H9 (cell line): ENCODE measurements around the gene EIF4E3. TPM values are rescaled to one million over a fixed set of nuclear protein-coding genes. Genes with fewer than 3 reads are reported as not detected.

Source experiments
- DNase-seq: peaks from one replicate; pipeline ENCODE4 v3.0.0-alpha.2; 2017
- H2AFZ ChIP-seq: one replicate; pipeline ENCODE4 v1.6.1; 2013; ENCODE audit warnings: mild to moderate bottlenecking, low read length, control low read depth, moderate library complexity
- H2AK5ac ChIP-seq: 2 replicates; pipeline ENCODE4 v1.6.1; 2013; ENCODE audit warnings: low read length, control low read depth, mixed read lengths; ENCODE audit not compliant: insufficient read length
- H2BK120ac ChIP-seq: one replicate; pipeline ENCODE4 v1.6.1; 2013; ENCODE audit warnings: low read depth, mild to moderate bottlenecking, low read length, control low read depth, inconsistent platforms; ENCODE audit not compliant: poor library complexity, severe bottlenecking
- H2BK12ac ChIP-seq: 2 replicates; pipeline ENCODE4 v1.6.1; 2013; ENCODE audit warnings: low read length, control low read depth, mixed read lengths, low read depth; ENCODE audit not compliant: insufficient read length
- H2BK15ac ChIP-seq: 2 replicates; pipeline ENCODE4 v1.6.1; 2013; ENCODE audit warnings: low read depth, low read length, control low read depth
- H2BK20ac ChIP-seq: one replicate; pipeline ENCODE4 v1.6.1; 2013; ENCODE audit warnings: low read depth, mild to moderate bottlenecking, low read length, control low read depth, inconsistent platforms; ENCODE audit not compliant: poor library complexity, severe bottlenecking
- H2BK5ac ChIP-seq: 2 replicates; pipeline ENCODE4 v1.6.1; 2013; ENCODE audit warnings: low read length, control low read depth, mixed read lengths; ENCODE audit not compliant: insufficient read length
- H3K14ac ChIP-seq: 2 replicates; pipeline ENCODE4 v1.6.1; 2013; ENCODE audit warnings: low read length, control low read depth; ENCODE audit not compliant: insufficient read depth
- H3K18ac ChIP-seq: 2 replicates; pipeline ENCODE4 v1.6.1; 2013; ENCODE audit warnings: low read depth, mild to moderate bottlenecking, mixed read lengths, low read length, control low read depth; ENCODE audit not compliant: insufficient read length
- H3K23ac ChIP-seq: 2 replicates; pipeline ENCODE4 v1.6.1; 2013; ENCODE audit warnings: low read length, control low read depth, mixed read lengths, low read depth; ENCODE audit not compliant: insufficient read length
- H3K23me2 ChIP-seq: 2 replicates; pipeline ENCODE4 v1.6.1; 2013; ENCODE audit warnings: low read depth, mild to moderate bottlenecking, mixed read lengths, low read length, control low read depth; ENCODE audit not compliant: insufficient read length, poor library complexity, severe bottlenecking
- H3K27ac ChIP-seq: 2 replicates; pipeline ENCODE4 v1.5.1; 2013; ENCODE audit warnings: low read length, control low read depth, mixed read lengths, low read depth; ENCODE audit not compliant: insufficient read length
- H3K27me3 ChIP-seq: 2 replicates; pipeline ENCODE4 v1.6.1; 2013; ENCODE audit warnings: low read length, control low read depth, inconsistent platforms; ENCODE audit not compliant: insufficient read depth
- H3K4ac ChIP-seq: 2 replicates; pipeline ENCODE4 v1.6.1; 2013; ENCODE audit warnings: low read depth, mild to moderate bottlenecking, control low read depth, inconsistent platforms, low read length, moderate library complexity
- H3K4me1 ChIP-seq: 2 replicates; pipeline ENCODE4 v1.6.1; 2013; ENCODE audit warnings: low read length, control low read depth, inconsistent platforms; ENCODE audit not compliant: insufficient read depth
- H3K4me2 ChIP-seq: 2 replicates; pipeline ENCODE4 v1.6.1; 2013; ENCODE audit warnings: low read length, control low read depth, mixed read lengths; ENCODE audit not compliant: insufficient read length, insufficient read depth
- H3K56ac ChIP-seq: 2 replicates; pipeline ENCODE4 v1.6.1; 2013; ENCODE audit warnings: low read depth, mild to moderate bottlenecking, mixed read lengths, low read length, control low read depth; ENCODE audit not compliant: insufficient read length
- H3K79me1 ChIP-seq: 2 replicates; pipeline ENCODE4 v1.6.1; 2013; ENCODE audit warnings: low read depth, mild to moderate bottlenecking, moderate library complexity, low read length, control low read depth, inconsistent platforms; ENCODE audit not compliant: insufficient read depth, poor library complexity, severe bottlenecking
- H3K79me2 ChIP-seq: 2 replicates; pipeline ENCODE4 v1.6.1; 2013; ENCODE audit warnings: low read length, control low read depth, inconsistent platforms; ENCODE audit not compliant: insufficient read depth
- H3K9ac ChIP-seq: 2 replicates; pipeline ENCODE4 v1.6.1; 2013; ENCODE audit warnings: low read length, control low read depth, mixed read lengths; ENCODE audit not compliant: insufficient read length; ENCODE audit errors: extremely low read depth
- H3K9me3 ChIP-seq: one replicate; pipeline ENCODE4 v1.6.1; 2013; ENCODE audit warnings: low read depth, low read length, inconsistent platforms; ENCODE audit not compliant: control insufficient read depth
- H3T11ph ChIP-seq: one replicate; pipeline ENCODE4 v1.6.1; 2013; ENCODE audit warnings: mild to moderate bottlenecking, low read length, control low read depth, inconsistent platforms
- H4K20me1 ChIP-seq: one replicate; pipeline ENCODE4 v1.6.1; 2013; ENCODE audit not compliant: control insufficient read depth, insufficient read length, insufficient read depth
- H4K5ac ChIP-seq: 2 replicates; pipeline ENCODE4 v1.6.1; 2013; ENCODE audit warnings: low read depth, mild to moderate bottlenecking, mixed read lengths, low read length, control low read depth; ENCODE audit not compliant: insufficient read length
- H4K8ac ChIP-seq: replicated peaks from 2 replicates; pipeline ENCODE4 v1.6.1; 2013; ENCODE audit warnings: low read length, control low read depth, mixed read lengths, low read depth; ENCODE audit not compliant: insufficient read length
- H4K91ac ChIP-seq: 2 replicates; pipeline ENCODE4 v1.6.1; 2013; ENCODE audit warnings: low read depth, mild to moderate bottlenecking, moderate library complexity, mixed read lengths, low read length, control low read depth; ENCODE audit not compliant: insufficient read length
- H3K27ac Mint-ChIP-seq, 3 experiments: 2 replicates in 2 of 3; 3 replicates in 1 of 3; pipeline ENCODE4 v1.8.0; 2020 to 2021; ENCODE audit warnings: mixed read lengths in 3 of 3, mild to moderate bottlenecking in 1 of 3, moderate library complexity in 1 of 3
- H3K27me3 Mint-ChIP-seq: 2 replicates; pipeline ENCODE4 v1.8.0; 2021; ENCODE audit warnings: low read depth, mild to moderate bottlenecking, moderate library complexity, mixed read lengths
- H3K36me3 Mint-ChIP-seq, 3 experiments: 2 replicates in 2 of 3; 3 replicates in 1 of 3; pipeline ENCODE4 v1.8.0; 2020 to 2021; ENCODE audit warnings: low read depth in 3 of 3, mixed read lengths in 3 of 3; ENCODE audit not compliant: insufficient read depth in 1 of 3
- H3K4me1 Mint-ChIP-seq, 2 experiments: 2 replicates each; pipeline ENCODE4 v1.8.0; 2020; ENCODE audit warnings: mixed read lengths in 2 of 2
- H3K4me3 Mint-ChIP-seq, 2 experiments: 2 replicates in 1 of 2; 3 replicates in 1 of 2; pipeline ENCODE4 v1.8.0; 2020 to 2021; ENCODE audit warnings: mild to moderate bottlenecking in 2 of 2, mixed read lengths in 2 of 2, moderate library complexity in 1 of 2
- H3K9me3 Mint-ChIP-seq, 2 experiments: 2 replicates in 1 of 2; 3 replicates in 1 of 2; pipeline ENCODE4 v1.8.0; 2020; ENCODE audit warnings: mild to moderate bottlenecking in 2 of 2, mixed read lengths in 2 of 2, moderate library complexity in 1 of 2
- WGBS: extraction: QIAGEN DNeasy Blood & Tissue Kit; methylation state at CpG from one replicate; pipeline ENCODE4 v1.1.7; 2013; ENCODE audit warnings: missing lambda C conversion rate, low lambda C conversion rate, mixed read lengths; ENCODE audit not compliant: insufficient read length; ENCODE audit errors: extremely low coverage; 5-methylcytosine and 5-hydroxymethylcytosine counted together
- total RNA-seq: library from RNA; stranded (reverse); gene quantifications from 2 replicates; pipeline ENCODE4 v1.2.1, GENCODE V29; 2021
- TF ChIP-seq, protein P1 (sequence below): fragments of 200-600 bp; sonication (generic); conservative IDR thresholded peaks from 3 replicates; pipeline ENCODE4 v1.8.0; 2021; ENCODE audit warnings: antibody characterized with exemption, mild to moderate bottlenecking

The EIF4E3 gene
- total RNA-seq, 1 experiment from 2014 or later = 12.9 TPM

DNA sequence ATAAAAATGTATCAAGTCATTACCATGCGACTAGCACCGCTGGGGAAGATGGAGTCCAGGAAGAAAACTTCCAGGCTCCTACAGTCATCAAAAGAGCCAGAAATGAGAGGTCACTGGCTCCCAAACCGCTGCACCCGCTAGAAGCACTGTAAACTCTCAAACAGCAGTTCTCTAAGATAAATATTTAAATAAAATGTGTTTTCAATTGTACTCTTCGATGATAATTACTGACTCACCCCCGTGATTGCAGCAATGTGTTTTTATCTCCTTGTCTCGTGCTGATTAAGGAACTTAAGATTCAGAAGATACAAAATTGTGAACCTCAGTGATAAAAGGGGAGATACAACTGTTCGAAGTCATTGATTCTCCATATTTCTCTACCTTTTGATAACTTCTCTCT, 95.9 kb downstream of the EIF4E3 start:
- no peak overlapping the region for H4K91ac ChIP-seq
- no peak overlapping the region for H4K5ac ChIP-seq
- peaks cover 4 to 7% of the 10 kb centered on the region in 2 experiments; a peak in 3 of 4 replicates for H3K4me1 Mint-ChIP-seq
- no peaks in the 10 kb centered on the region for H3K36me3 Mint-ChIP-seq
- TF ChIP-seq, protein P1, sequence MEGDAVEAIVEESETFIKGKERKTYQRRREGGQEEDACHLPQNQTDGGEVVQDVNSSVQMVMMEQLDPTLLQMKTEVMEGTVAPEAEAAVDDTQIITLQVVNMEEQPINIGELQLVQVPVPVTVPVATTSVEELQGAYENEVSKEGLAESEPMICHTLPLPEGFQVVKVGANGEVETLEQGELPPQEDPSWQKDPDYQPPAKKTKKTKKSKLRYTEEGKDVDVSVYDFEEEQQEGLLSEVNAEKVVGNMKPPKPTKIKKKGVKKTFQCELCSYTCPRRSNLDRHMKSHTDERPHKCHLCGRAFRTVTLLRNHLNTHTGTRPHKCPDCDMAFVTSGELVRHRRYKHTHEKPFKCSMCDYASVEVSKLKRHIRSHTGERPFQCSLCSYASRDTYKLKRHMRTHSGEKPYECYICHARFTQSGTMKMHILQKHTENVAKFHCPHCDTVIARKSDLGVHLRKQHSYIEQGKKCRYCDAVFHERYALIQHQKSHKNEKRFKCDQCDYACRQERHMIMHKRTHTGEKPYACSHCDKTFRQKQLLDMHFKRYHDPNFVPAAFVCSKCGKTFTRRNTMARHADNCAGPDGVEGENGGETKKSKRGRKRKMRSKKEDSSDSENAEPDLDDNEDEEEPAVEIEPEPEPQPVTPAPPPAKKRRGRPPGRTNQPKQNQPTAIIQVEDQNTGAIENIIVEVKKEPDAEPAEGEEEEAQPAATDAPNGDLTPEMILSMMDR = no peak
- no peak overlapping the region for H3K4me2 ChIP-seq
- H2BK15ac ChIP-seq = no peak overlapping the region
- no peaks in the 10 kb centered on the region for H3K79me1 ChIP-seq
- no peak overlapping the region for H3K9ac ChIP-seq
- no peak overlapping the region for H2BK20ac ChIP-seq
- H2AK5ac ChIP-seq = no peak overlapping the region
- no peaks in the 10 kb centered on the region for H3K27me3 ChIP-seq
- H3K27ac Mint-ChIP-seq = no peak overlapping the region
- H3K27me3 Mint-ChIP-seq = peaks cover 5% of the 10 kb centered on the region; the same call in 1 of the 2 replicates
- no peak overlapping the region for H3K18ac ChIP-seq
- no peak for DNase-seq
- no peak overlapping the region for H3K14ac ChIP-seq
- H4K8ac ChIP-seq = no peak overlapping the region
- no peak overlapping the region for H3K4me3 Mint-ChIP-seq
- no peak overlapping the region for H2BK12ac ChIP-seq
- peaks cover 0 to 4% of the 10 kb centered on the region in 2 experiments; a peak in 3 of 5 replicates for H3K9me3 Mint-ChIP-seq
- H3K4ac ChIP-seq = no peak overlapping the region
- no peaks in the 10 kb centered on the region for H3K4me1 ChIP-seq
- no peak overlapping the region for H3K27ac ChIP-seq
- no peak overlapping the region for H3K23ac ChIP-seq
- H2BK120ac ChIP-seq = no peak overlapping the region
- no peak overlapping the region for H2BK5ac ChIP-seq
- H3T11ph ChIP-seq = no peak overlapping the region
- H3K9me3 ChIP-seq = no peaks in the 10 kb centered on the region
- H3K23me2 ChIP-seq = no peaks in the 10 kb centered on the region
- no peaks in the 10 kb centered on the region for H4K20me1 ChIP-seq
- no peak overlapping the region for H2AFZ ChIP-seq
- H3K56ac ChIP-seq = no peak overlapping the region
- WGBS = no CpG with 5 or more reads among the region's 8 CpGs
- no peaks in the 10 kb centered on the region for H3K79me2 ChIP-seq
